ENCODE results near the gene ABTB2. TPM values are rescaled to one million over a fixed set of nuclear protein-coding genes. Genes with fewer than 3 reads are reported as not detected.
A peak's percentile ranks its signal among the peaks of the same experiment; 100 is the strongest.

The ABTB2 gene
- total and polyA plus RNA-seq, 3 experiments from 2014 or later = 0.05 to 5.5 (median 5.4) TPM

DNA sequence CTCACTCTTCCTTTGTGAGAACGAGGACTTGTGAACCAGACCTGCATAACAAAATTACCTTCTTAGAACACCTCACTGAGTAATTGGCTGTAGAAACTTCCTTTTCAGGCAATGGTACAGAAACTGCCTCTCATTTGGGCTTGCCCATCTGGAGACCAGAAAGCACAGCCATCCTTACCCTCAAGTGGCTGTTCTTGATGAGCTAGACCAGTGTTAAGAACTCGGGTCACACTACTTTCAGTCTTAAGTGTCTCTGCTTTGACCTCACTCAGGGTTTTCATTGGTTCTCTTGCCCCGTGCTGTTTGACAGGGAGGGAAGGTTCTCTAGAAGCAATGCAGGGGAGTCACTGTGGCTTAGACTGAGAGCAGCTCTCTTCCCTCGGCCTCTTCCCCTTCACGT lies 223.0 kb downstream of the ABTB2 start:
- CTCF ChIA-PET = no interaction called here
- H3K27ac ChIP-seq (ENCODE audit: low read depth, low read length) = no peak overlapping the region
- Mint-ChIP-seq H3K9me3 (no peaks in the 10 kb centered on the region), H3K27ac (no peak overlapping the region), H3K4me1 (no peaks in the 10 kb centered on the region), H3K36me3 (peaks cover 23 to 95% (median 34%) of the 10 kb centered on the region in 3 donors), H3K4me3 (no peak overlapping the region), H3K27me3 (peaks cover 0 to 2% of the 10 kb centered on the region in 2 donors)
- POLR2A ChIA-PET = no interaction called here
- DNase-seq = no peak
- peaks cover 70% of the 10 kb centered on the region for H3K36me3 ChIP-seq (ENCODE audit: insufficient read depth, low read length)
- H3K4me1 ChIP-seq (ENCODE audit: insufficient read depth, low read length) = no peaks in the 10 kb centered on the region
- no peaks in the 10 kb centered on the region for H3K9me3 ChIP-seq (ENCODE audit: low read length)
- no peak overlapping the region for H3K4me3 ChIP-seq (ENCODE audit: low read length)
- no peaks in the 10 kb centered on the region for H3K27me3 ChIP-seq (ENCODE audit: insufficient read depth, low read length, poor library complexity, severe bottlenecking)

DNA sequence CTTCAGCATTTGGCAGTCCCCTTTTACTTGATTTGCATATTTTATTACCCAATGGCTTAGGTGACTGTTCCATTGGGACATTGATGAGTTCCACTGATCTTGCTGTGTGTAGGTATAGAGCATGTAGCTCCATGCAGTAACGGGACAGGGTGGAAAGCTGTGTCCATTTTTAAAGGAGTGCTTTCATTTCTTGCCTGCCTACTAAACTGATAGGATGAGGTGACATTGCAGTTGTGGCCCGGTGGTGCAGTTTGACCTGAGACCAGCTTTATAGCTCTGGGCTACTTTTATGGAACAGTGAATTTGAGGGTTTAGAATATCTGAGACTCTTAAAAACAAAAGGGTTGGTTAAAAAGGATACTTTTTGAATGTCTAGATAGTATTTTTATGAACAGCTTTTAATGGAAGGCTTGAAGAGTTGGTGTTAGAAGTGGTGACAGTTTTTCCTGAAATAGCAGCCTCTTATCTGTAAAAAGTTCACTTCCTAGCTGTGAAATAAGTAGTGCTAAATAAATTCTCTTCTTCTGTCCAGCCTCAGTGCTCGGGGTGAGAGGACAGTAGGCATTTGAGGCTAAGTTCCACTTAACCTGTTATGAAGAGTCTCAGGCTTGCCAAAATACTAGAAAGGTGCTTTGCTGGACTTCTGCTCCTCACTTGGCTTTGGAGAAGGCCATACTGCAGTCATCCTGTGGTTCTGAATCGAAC lies 225.4 kb downstream of the ABTB2 start:
- H3K27me3 Mint-ChIP-seq = no peaks in the 10 kb centered on the region
- CTCF ChIA-PET = no interaction called here
- H3K27me3 ChIP-seq (ENCODE audit: insufficient read depth, low read length, poor library complexity, severe bottlenecking) = no peaks in the 10 kb centered on the region
- peaks cover 61% of the 10 kb centered on the region for H3K36me3 ChIP-seq (ENCODE audit: insufficient read depth, low read length)
- H3K27ac Mint-ChIP-seq = no peak overlapping the region
- H3K27ac ChIP-seq (ENCODE audit: low read depth, low read length) = no peak overlapping the region
- H3K4me1 Mint-ChIP-seq = no peaks in the 10 kb centered on the region
- POLR2A ChIA-PET = no interaction called here
- no peak overlapping the region for H3K4me3 ChIP-seq (ENCODE audit: low read length)
- no peak for DNase-seq
- no peak overlapping the region for H3K4me3 Mint-ChIP-seq
- no peaks in the 10 kb centered on the region for H3K9me3 ChIP-seq (ENCODE audit: low read length)
- no peaks in the 10 kb centered on the region for H3K4me1 ChIP-seq (ENCODE audit: insufficient read depth, low read length)
- peaks cover 24 to 90% (median 26%) of the 10 kb centered on the region in 3 donors for H3K36me3 Mint-ChIP-seq
- no peaks in the 10 kb centered on the region for H3K9me3 Mint-ChIP-seq

DNA sequence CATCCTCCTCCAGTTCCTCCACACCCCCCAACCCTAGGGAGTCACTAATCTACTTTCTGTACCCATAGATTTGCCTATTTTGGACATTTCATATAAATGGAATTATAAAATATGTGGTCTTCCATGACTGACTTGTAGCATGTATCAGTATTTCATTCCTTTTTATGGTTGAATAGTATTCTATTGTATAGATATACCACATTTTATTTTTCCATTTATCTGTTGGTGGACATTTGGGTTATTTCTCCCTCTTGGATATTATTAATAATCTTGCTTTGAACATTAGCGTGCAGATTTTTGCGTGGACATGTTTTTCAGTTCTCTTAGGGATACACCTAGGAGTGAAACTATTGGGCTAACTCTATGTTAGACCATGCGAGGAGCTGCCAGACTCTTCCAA lies 229.0 kb downstream of the ABTB2 start:
- POLR2A ChIA-PET = no interaction called here
- peaks cover 19 to 88% (median 26%) of the 10 kb centered on the region in 3 donors for H3K36me3 Mint-ChIP-seq

DNA sequence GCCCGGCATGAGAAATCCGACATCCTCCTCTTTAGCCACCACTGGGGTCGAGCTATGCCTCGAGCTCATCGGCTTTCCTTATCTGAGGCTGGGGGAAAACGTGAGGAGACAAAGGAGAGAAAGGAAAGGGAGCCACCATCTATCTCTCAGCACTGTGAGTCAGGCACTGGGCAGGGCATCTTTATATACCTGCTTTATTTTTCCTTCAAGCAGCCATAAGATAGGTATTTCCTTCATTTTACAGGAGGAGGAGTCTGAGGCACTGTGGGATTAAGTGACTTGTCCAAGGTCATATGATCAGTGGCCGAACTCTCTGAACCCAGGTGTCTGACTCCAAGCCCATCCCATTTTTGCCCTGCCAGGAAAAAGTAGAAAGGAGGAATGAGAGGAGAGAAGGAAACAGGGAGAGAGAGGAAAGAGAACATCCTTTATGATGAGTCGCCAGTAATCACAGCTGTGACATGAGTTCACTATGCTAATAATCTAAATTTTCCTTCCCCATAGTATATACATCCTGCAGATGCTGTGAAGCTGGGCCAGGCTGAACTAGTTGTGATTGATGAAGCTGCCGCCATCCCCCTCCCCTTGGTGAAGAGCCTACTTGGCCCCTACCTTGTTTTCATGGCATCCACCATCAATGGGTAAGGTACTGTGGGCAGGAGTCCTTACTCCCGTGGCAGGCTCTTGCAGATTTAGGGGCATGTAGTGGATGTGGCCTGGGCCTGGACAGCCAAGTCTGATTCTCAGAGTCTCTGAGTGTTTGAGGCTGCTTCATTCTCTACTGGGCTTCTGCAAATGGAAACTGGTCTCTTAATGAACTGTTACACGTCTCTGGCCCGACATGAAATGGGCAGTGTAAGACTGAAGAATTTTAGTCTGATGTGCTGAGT lies 230.6 kb downstream of the ABTB2 start:
- H3K36me3 ChIP-seq (ENCODE audit: insufficient read depth, low read length) = peaks cover 51% of the 10 kb centered on the region
- H3K9me3 ChIP-seq (ENCODE audit: low read length) = no peaks in the 10 kb centered on the region
- POLR2A ChIA-PET = no interaction called here
- peaks cover 0 to 5% (median 0%) of the 10 kb centered on the region in 3 donors for H3K4me1 Mint-ChIP-seq
- H3K27ac Mint-ChIP-seq = peak overlapping the region in 2 of 8 donors; percentile 47 to 68
- no peaks in the 10 kb centered on the region for H3K27me3 Mint-ChIP-seq
- peaks cover 19 to 89% (median 32%) of the 10 kb centered on the region in 3 donors for H3K36me3 Mint-ChIP-seq
- H3K4me3 Mint-ChIP-seq = no peak overlapping the region
- H3K4me1 ChIP-seq (ENCODE audit: insufficient read depth, low read length) = no peaks in the 10 kb centered on the region
- DNase-seq = no peak
- H3K9me3 Mint-ChIP-seq = no peaks in the 10 kb centered on the region
- no peak overlapping the region for H3K4me3 ChIP-seq (ENCODE audit: low read length)
- no peak overlapping the region for H3K27ac ChIP-seq (ENCODE audit: low read depth, low read length)
- H3K27me3 ChIP-seq (ENCODE audit: insufficient read depth, low read length, poor library complexity, severe bottlenecking) = no peaks in the 10 kb centered on the region
- CTCF ChIA-PET = no interaction called here

More for the DNA sequence above, 229.0 kb downstream of the ABTB2 start:
- Mint-ChIP-seq H3K9me3 (no peaks in the 10 kb centered on the region), H3K4me3 (no peak overlapping the region), H3K27ac (no peak overlapping the region), H3K27me3 (no peaks in the 10 kb centered on the region), H3K4me1 (peaks cover 0 to 3% (median 0%) of the 10 kb centered on the region in 3 donors)
- H3K27ac ChIP-seq (ENCODE audit: low read depth, low read length) = no peak overlapping the region
- peaks cover 54% of the 10 kb centered on the region for H3K36me3 ChIP-seq (ENCODE audit: insufficient read depth, low read length)
- H3K4me1 ChIP-seq (ENCODE audit: insufficient read depth, low read length) = no peaks in the 10 kb centered on the region
- no peaks in the 10 kb centered on the region for H3K9me3 ChIP-seq (ENCODE audit: low read length)
- no peaks in the 10 kb centered on the region for H3K27me3 ChIP-seq (ENCODE audit: insufficient read depth, low read length, poor library complexity, severe bottlenecking)
- H3K4me3 ChIP-seq (ENCODE audit: low read length) = no peak overlapping the region
- CTCF ChIA-PET = no interaction called here
- DNase-seq = no peak

DNA sequence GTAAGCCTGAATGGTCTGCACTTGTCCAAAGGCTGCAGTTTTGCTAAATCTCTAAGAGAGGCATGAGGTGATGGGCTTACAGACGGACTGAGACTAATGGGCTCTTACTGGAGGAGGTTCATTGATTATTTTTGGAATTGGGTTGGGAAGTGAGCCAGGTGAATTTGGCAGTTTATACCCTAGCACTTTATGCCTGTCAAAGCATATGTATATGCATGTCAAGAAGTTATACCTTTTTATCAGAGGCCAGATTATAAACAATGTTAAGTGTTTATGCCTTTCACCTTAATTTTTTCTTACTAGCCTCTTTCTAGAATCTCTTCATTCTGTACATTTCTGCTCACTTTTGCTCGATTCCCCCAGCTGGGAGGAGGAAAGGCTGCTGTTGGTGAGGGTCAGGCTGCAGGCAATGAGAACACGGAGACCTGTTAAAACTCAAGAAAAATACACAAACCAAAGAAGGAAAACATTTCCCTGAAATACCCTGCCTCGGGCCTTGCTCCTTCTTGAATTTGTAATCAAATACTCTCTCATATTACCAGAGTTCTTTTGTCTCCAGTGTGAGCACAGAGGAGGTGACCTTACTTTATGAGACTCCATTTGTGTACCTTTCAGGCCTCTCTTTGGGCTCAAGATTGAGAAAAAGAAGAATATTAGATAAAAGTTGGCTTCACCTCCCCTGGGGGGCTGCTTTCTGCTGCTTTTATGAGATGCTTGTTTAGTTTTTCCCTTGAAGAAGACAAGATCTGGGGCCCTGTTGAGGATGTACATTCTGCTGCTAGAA lies 232.7 kb downstream of the ABTB2 start:
- Mint-ChIP-seq H3K4me3 (no peak overlapping the region), H3K4me1 (peaks cover 0 to 5% (median 4%) of the 10 kb centered on the region in 3 donors), H3K9me3 (no peaks in the 10 kb centered on the region), H3K27ac (peak overlapping the region in 1 of 8 donors; percentile 81), H3K27me3 (no peaks in the 10 kb centered on the region), H3K36me3 (peaks cover 19 to 89% (median 40%) of the 10 kb centered on the region in 3 donors)
- H3K9me3 ChIP-seq (ENCODE audit: low read length) = no peaks in the 10 kb centered on the region
- POLR2A ChIA-PET = no interaction called here
- no peaks in the 10 kb centered on the region for H3K4me1 ChIP-seq (ENCODE audit: insufficient read depth, low read length)
- H3K4me3 ChIP-seq (ENCODE audit: low read length) = no peak overlapping the region
- H3K27me3 ChIP-seq (ENCODE audit: insufficient read depth, low read length, poor library complexity, severe bottlenecking) = no peaks in the 10 kb centered on the region
- no peak for DNase-seq
- H3K36me3 ChIP-seq (ENCODE audit: insufficient read depth, low read length) = peaks cover 58% of the 10 kb centered on the region
- CTCF ChIA-PET = no interaction called here
- no peak overlapping the region for H3K27ac ChIP-seq (ENCODE audit: low read depth, low read length)

DNA sequence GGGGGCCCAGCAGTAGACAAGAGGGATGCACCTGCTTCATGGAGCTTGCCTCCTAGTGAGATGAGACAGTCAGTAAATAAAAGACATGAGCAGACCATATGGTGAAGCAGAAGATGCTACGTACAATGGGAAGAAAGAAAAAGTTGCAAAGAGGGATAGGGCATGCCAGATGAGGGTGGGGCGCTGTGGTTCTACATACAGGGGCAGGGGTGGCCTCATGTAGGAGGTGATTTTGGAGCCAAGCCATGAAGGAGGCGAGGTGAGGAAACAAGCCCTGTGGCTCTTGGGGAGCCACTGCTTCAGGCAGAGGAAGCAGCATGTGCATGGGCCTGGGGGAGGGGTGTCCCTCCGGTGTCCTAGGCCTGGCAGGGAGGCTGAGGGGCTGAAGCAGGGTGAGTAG lies 237.2 kb downstream of the ABTB2 start:
- ChIA-PET POLR2A (no interaction called here), CTCF (no interaction called here)
- no peaks in the 10 kb centered on the region for H3K9me3 ChIP-seq (ENCODE audit: low read length)
- H3K9me3 Mint-ChIP-seq = no peaks in the 10 kb centered on the region
- H3K36me3 ChIP-seq (ENCODE audit: insufficient read depth, low read length) = peaks cover 68% of the 10 kb centered on the region
- peaks cover 3 to 5% (median 4%) of the 10 kb centered on the region in 3 donors for H3K4me1 Mint-ChIP-seq
- H3K27me3 Mint-ChIP-seq = no peaks in the 10 kb centered on the region
- no peak for DNase-seq
- H3K27ac ChIP-seq (ENCODE audit: low read depth, low read length) = no peak overlapping the region
- no peak overlapping the region for H3K4me3 Mint-ChIP-seq
- H3K27ac Mint-ChIP-seq = peak overlapping the region in 3 of 8 donors; percentile 36 to 91 (median 66)
- no peaks in the 10 kb centered on the region for H3K27me3 ChIP-seq (ENCODE audit: insufficient read depth, low read length, poor library complexity, severe bottlenecking)
- H3K4me3 ChIP-seq (ENCODE audit: low read length) = no peak overlapping the region
- H3K4me1 ChIP-seq (ENCODE audit: insufficient read depth, low read length) = no peaks in the 10 kb centered on the region
- H3K36me3 Mint-ChIP-seq = peaks cover 3 to 91% (median 39%) of the 10 kb centered on the region in 3 donors

DNA sequence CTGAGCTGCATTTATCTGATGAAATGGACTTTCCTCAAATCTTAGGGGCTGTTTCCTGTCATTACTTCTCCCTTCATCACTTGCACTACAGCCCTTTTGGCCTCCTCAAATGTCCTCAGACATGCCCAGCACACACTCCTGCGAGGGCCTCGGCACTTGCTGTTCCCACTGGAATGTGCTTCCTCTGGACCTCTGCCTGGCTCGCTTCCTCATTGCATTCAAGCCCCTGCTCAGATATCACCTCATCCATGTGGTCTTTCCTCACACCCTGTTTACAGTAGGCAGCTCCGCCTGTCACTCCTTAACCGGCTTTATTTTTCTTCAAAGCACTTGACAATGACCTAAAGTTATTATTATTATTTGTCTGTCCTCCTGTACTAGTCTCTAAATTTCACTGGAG lies 243.3 kb downstream of the ABTB2 start:
- Mint-ChIP-seq H3K4me1 (peaks cover 7 to 13% (median 8%) of the 10 kb centered on the region in 3 donors), H3K36me3 (peaks cover 1 to 95% (median 31%) of the 10 kb centered on the region in 3 donors)
- CTCF ChIA-PET = no interaction called here

More for the DNA sequence above, 243.3 kb downstream of the ABTB2 start:
- Histone ChIP-seq H3K36me3 (ENCODE audit: insufficient read depth, low read length) (peaks cover 74% of the 10 kb centered on the region), H3K27ac (ENCODE audit: low read depth, low read length) (no peak overlapping the region), H3K27me3 (ENCODE audit: insufficient read depth, low read length, poor library complexity, severe bottlenecking) (no peaks in the 10 kb centered on the region), H3K9me3 (ENCODE audit: low read length) (no peaks in the 10 kb centered on the region), H3K4me3 (ENCODE audit: low read length) (no peak overlapping the region), H3K4me1 (ENCODE audit: insufficient read depth, low read length) (no peaks in the 10 kb centered on the region)
- no peak for DNase-seq
- POLR2A ChIA-PET = no interaction called here
- H3K27ac Mint-ChIP-seq = peak overlapping the region in 3 of 8 donors; percentile 57 to 75 (median 74)
- H3K27me3 Mint-ChIP-seq = no peaks in the 10 kb centered on the region
- no peak overlapping the region for H3K4me3 Mint-ChIP-seq
- H3K9me3 Mint-ChIP-seq = no peaks in the 10 kb centered on the region

Measured in CD8-positive, alpha-beta memory T cell (primary cell).